GM13977 (cell line): ENCODE data around the gene FSTL4.
"Not testable (repeated sequence)": the region's sequence is repeated elsewhere in the genome, so short reads cannot be mapped to it uniquely, and the experiment has no call there.

Experiments used
- DNase-seq: peaks from one replicate; pipeline ENCODE4 v3.0.0; 2012; ENCODE audit warnings: low spot score
- CTCF ChIP-seq: IDR thresholded peaks from 2 replicates; pipeline ENCODE4 v1.5.1; 2012; ENCODE audit warnings: mild to moderate bottlenecking, control low read depth; ENCODE audit not compliant: insufficient read depth; ENCODE audit errors: extremely low read depth, missing control alignments
- in situ Hi-C: fragments of 300-500 bp; cut with MboI; formaldehyde crosslinking; loops from one replicate; pipeline ENCODE4 v1.12.0; 2022; ENCODE audit warnings: low sequenced_read_pairs, low pct_unique_long_range_greater_than_20kb, mixed read lengths, inconsistent platforms; ENCODE audit not compliant: unreplicated experiment

FSTL4 gene

GRCh38 chr5:133546500-133546899 is 65.8 kb downstream of the FSTL4 start:
- no peak for DNase-seq
- in situ Hi-C loops, result no loop called here
- TF ChIP-seq CTCF, result no peak

GRCh38 chr5:133544346-133544745 is 68.0 kb downstream of the FSTL4 start:
- no peak for DNase-seq
- TF ChIP-seq CTCF, result no peak
- in situ Hi-C loops, result no loop called here

GRCh38 chr5:133539818-133540217 is 72.5 kb downstream of the FSTL4 start:
- no peak for TF ChIP-seq CTCF
- in situ Hi-C loops, result no loop called here
- DNase-seq, result no peak

- DNase-seq, result no peak
Measured at GRCh38 chr5:133538718-133539117, 73.6 kb downstream of the FSTL4 start.

GRCh38 chr5:133535241-133535929 is 77.0 kb downstream of the FSTL4 start:
- DNase-seq, in situ Hi-C loops: not testable (repeated sequence)

More at GRCh38 chr5:133538718-133539117, 73.6 kb downstream of the FSTL4 start:
- in situ Hi-C loops, result no loop called here
- no peak for TF ChIP-seq CTCF

- DNase-seq, result no peak
- in situ Hi-C loops, result no loop called here
Measured at GRCh38 chr5:133534566-133534965, 77.8 kb downstream of the FSTL4 start.

More at GRCh38 chr5:133534566-133534965, 77.8 kb downstream of the FSTL4 start:
- no peak for TF ChIP-seq CTCF
